Fibroblast of lung (primary cell): Measurements from ENCODE around the gene CIPC.

Experiments
- EZH2 ChIP-seq: IDR thresholded peaks from 2 replicates; pipeline ENCODE4 v1.5.1; 2012; ENCODE audit warnings: low read length, control low read depth, mild to moderate bottlenecking; ENCODE audit errors: missing control alignments
- TF ChIP-seq, protein P1 (sequence below), 2 donors: IDR thresholded peaks in 1 of 2; conservative IDR thresholded peaks in 1 of 2; 1 replicate in 1 of 2; 2 replicates in 1 of 2; pipeline ENCODE4 v1.5.1; 2011 to 2012; ENCODE audit warnings: low read length in 2 of 2, control low read depth in 1 of 2, inconsistent platforms in 1 of 2, low read depth in 1 of 2, mild to moderate bottlenecking in 1 of 2

DNA sequence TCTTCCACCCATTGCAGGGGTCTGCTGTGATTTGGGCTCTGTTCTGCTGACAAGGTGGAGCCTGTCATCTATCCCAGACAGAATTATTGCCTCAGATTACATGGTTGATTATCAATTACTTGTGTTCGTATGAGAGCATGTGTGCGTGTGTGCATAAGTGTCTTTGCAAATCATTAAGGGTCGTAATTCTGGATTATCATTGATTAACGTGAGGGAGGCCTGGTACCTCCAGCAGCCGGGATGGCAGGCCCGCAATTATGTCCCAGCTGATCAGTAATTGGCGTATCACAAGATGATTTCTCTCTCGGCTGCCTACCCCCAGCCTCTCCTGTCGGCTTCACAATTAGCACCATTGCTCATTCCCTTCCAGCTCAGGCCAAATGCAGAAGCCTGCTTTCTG is 39.9 kb upstream of the CIPC start:
- TF ChIP-seq, protein P1, sequence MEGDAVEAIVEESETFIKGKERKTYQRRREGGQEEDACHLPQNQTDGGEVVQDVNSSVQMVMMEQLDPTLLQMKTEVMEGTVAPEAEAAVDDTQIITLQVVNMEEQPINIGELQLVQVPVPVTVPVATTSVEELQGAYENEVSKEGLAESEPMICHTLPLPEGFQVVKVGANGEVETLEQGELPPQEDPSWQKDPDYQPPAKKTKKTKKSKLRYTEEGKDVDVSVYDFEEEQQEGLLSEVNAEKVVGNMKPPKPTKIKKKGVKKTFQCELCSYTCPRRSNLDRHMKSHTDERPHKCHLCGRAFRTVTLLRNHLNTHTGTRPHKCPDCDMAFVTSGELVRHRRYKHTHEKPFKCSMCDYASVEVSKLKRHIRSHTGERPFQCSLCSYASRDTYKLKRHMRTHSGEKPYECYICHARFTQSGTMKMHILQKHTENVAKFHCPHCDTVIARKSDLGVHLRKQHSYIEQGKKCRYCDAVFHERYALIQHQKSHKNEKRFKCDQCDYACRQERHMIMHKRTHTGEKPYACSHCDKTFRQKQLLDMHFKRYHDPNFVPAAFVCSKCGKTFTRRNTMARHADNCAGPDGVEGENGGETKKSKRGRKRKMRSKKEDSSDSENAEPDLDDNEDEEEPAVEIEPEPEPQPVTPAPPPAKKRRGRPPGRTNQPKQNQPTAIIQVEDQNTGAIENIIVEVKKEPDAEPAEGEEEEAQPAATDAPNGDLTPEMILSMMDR (conservative IDR thresholded peaks at IDR 0.05 in 1 of 2, IDR thresholded peaks at IDR 0.05 in 1 of 2; ENCODE audit: low read depth in 1 of 2, low read length in 2 of 2): no peak
- TF ChIP-seq EZH2: no peak
